Vagina (tissue), 2 donors: ENCODE measurements around the gene TTLL12.

Experiments
- POLR2A ChIP-seq, 2 donors: fragments of 450-650 bp; IDR thresholded peaks; one replicate each; pipeline ENCODE4 v1.6.1; 2017; ENCODE audit warnings: antibody characterized with exemption in 2 of 2, mild to moderate bottlenecking in 2 of 2, moderate library complexity in 2 of 2
- TF ChIP-seq, protein P1 (sequence below), 3 experiments: fragments of 450-650 bp in 2 of 3; fragments of 200-600 bp in 1 of 3; sonication (generic) in 1 of 3; IDR thresholded peaks; one replicate each; pipeline ENCODE4 v1.5.1; 2017 to 2019; ENCODE audit warnings: antibody characterized with exemption in 3 of 3, mild to moderate bottlenecking in 2 of 3, moderate library complexity in 2 of 3

- TF ChIP-seq, protein P1, sequence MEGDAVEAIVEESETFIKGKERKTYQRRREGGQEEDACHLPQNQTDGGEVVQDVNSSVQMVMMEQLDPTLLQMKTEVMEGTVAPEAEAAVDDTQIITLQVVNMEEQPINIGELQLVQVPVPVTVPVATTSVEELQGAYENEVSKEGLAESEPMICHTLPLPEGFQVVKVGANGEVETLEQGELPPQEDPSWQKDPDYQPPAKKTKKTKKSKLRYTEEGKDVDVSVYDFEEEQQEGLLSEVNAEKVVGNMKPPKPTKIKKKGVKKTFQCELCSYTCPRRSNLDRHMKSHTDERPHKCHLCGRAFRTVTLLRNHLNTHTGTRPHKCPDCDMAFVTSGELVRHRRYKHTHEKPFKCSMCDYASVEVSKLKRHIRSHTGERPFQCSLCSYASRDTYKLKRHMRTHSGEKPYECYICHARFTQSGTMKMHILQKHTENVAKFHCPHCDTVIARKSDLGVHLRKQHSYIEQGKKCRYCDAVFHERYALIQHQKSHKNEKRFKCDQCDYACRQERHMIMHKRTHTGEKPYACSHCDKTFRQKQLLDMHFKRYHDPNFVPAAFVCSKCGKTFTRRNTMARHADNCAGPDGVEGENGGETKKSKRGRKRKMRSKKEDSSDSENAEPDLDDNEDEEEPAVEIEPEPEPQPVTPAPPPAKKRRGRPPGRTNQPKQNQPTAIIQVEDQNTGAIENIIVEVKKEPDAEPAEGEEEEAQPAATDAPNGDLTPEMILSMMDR (IDR thresholded peaks at IDR 0.05) = no peak
- no peak for TF ChIP-seq POLR2A (IDR thresholded peaks at IDR 0.05)
These were observed 13.4 kb downstream of the TTLL12 start for GRCh38 chr22:43173566-43173965.
